Ishikawa (cell line): Measurements from ENCODE around the gene HIF3A.

Source experiments
- EP300 ChIP-seq: IDR thresholded peaks from 2 replicates; pipeline ENCODE4 v1.6.1; 2012; ENCODE audit warnings: borderline replicate concordance
- NFIC ChIP-seq: IDR thresholded peaks from 2 replicates; pipeline ENCODE4 v1.6.1; 2012
- RAD21 ChIP-seq: IDR thresholded peaks from 2 replicates; pipeline ENCODE4 v1.6.1; 2012; ENCODE audit warnings: low read depth
- REST ChIP-seq: IDR thresholded peaks from 2 replicates; pipeline ENCODE4 v1.6.1; 2012; ENCODE audit warnings: low read depth, mild to moderate bottlenecking
- TAF1 ChIP-seq: IDR thresholded peaks from 2 replicates; pipeline ENCODE4 v1.6.1; 2012; ENCODE audit warnings: low read depth, mild to moderate bottlenecking

DNA sequence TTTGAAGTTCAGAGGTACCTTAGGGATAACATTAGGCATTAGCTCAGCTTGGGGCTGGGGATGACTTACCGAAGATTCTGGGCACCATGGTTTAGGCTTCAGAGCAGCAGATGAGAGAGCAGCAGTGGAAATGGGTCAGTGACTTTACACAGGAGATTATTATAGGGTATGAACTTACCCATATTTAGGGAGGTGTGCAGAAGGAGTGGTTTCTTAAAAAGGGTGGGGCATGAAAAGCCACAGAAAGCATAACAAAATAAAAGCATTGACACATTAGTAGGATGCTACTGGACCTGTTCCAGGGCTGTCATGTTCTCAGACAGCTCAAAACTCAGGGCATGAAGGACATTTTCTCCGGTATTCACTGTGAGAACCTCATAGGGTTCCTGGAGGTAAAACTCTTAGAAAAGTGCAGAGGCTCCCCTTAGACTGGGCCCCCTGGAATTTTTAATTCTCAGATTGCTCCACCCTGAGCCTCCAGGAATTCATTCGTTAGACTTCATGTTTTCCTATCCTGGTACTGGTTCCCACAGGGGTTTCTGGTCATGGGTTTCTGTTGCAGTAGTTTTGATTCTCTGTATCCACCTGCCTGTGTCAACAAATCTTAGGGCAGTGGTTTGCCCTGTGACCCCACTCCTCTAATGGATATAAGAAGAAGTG, 46.6 kb upstream of the HIF3A start:
- no peak for TF ChIP-seq NFIC
- TF ChIP-seq RAD21, result no peak
- no peak for TF ChIP-seq TAF1
- TF ChIP-seq REST, result no peak
- no peak for TF ChIP-seq EP300
